LNCAP (cell line): ENCODE data around the gene TBX4.

Experiments
- CTCF ChIP-seq: fragments of 450-650 bp; IDR thresholded peaks from 2 replicates; pipeline ENCODE4 v1.5.1; 2017; ENCODE audit warnings: mild to moderate bottlenecking

Gene TBX4

GRCh38 chr17:61498042-61498994 lies 46.1 kb downstream of the TBX4 start:
- no peak for TF ChIP-seq CTCF

GRCh38 chr17:61499632-61500031 lies 47.4 kb downstream of the TBX4 start:
- no peak for TF ChIP-seq CTCF

- no peak for TF ChIP-seq CTCF
Measured at GRCh38 chr17:61500287-61500686, 48.1 kb downstream of the TBX4 start.

- no peak for TF ChIP-seq CTCF
Measured at GRCh38 chr17:61502292-61502691, 50.1 kb downstream of the TBX4 start.

GRCh38 chr17:61503961-61504360 lies 51.7 kb downstream of the TBX4 start:
- TF ChIP-seq CTCF: no peak

- TF ChIP-seq CTCF: no peak
Measured at GRCh38 chr17:61504697-61505096, 52.5 kb downstream of the TBX4 start.

- no peak for TF ChIP-seq CTCF
Measured at GRCh38 chr17:61505846-61506627, 53.8 kb downstream of the TBX4 start.
